HEK293 (cell line): ENCODE results near the gene AKR1B15.
A peak's percentile ranks its signal among the peaks of the same experiment; 100 is the strongest.
"Not testable (repeated sequence)": the region's sequence is repeated elsewhere in the genome, so short reads cannot be mapped to it uniquely, and the experiment has no call there.

Experiments used
- CTCF ChIA-PET: fragments of 350-600 bp; formaldehyde crosslinking; extraction: SDS; loops from one replicate; lab custom pipeline; 2021; ENCODE audit warnings: antibody characterized with exemption; lab: Yijun Ruan, JAX
- POLR2A ChIA-PET: fragments of 300-600 bp; formaldehyde crosslinking; extraction: SDS; loops from one replicate; lab custom pipeline; 2020; ENCODE audit warnings: antibody characterized with exemption, inconsistent platforms; lab: Yijun Ruan, JAX
- H3K27ac ChIP-seq: fragments of 200-500 bp; sonication (Bioruptor generic); 2 replicates; pipeline ENCODE4 v1.5.1; 2014; ENCODE audit warnings: low read depth, low read length, control low read depth, inconsistent platforms; ENCODE audit errors: extremely low read depth
- H3K36me3 ChIP-seq, 2 experiments: fragments of 200-500 bp in 1 of 2; sonication (Bioruptor generic) in 1 of 2; 1 replicate in 1 of 2; 2 replicates in 1 of 2; pipeline ENCODE4 v1.5.1; 2014 to 2017; ENCODE audit warnings: inconsistent platforms in 2 of 2, low read length in 2 of 2; ENCODE audit not compliant: control insufficient read depth in 2 of 2, insufficient read depth in 1 of 2
- H3K4me1 ChIP-seq: fragments of 200-500 bp; sonication (Bioruptor generic); 2 replicates; pipeline ENCODE4 v1.5.1; 2014; ENCODE audit warnings: mild to moderate bottlenecking, low read length, inconsistent platforms; ENCODE audit not compliant: control insufficient read depth, insufficient read depth
- H3K4me3 ChIP-seq: 2 replicates; pipeline ENCODE4 v1.5.1; 2011; ENCODE audit warnings: low read depth, mild to moderate bottlenecking, control low read depth, low read length, moderate library complexity
- H3K9me3 ChIP-seq: fragments of 200-500 bp; sonication (Bioruptor generic); 2 replicates; pipeline ENCODE4 v1.5.1; 2014; ENCODE audit warnings: low read depth, low read length, inconsistent platforms; ENCODE audit not compliant: control insufficient read depth, insufficient read depth
- SETDB1 ChIP-seq: IDR thresholded peaks from one replicate; pipeline ENCODE4 v1.6.1; 2017; ENCODE audit warnings: mild to moderate bottlenecking, low read length, moderate library complexity, mixed read lengths; ENCODE audit not compliant: insufficient read length
- ZBTB8A ChIP-seq: fragments of 450-650 bp; formaldehyde crosslinking; IDR thresholded peaks from 2 replicates; pipeline ENCODE4 v1.5.1; 2016; ENCODE audit warnings: missing biosample characterization, missing genetic modification characterization
- ZNF114 ChIP-seq: fragments of 450-650 bp; formaldehyde crosslinking; IDR thresholded peaks from 2 replicates; pipeline ENCODE4 v1.5.0; 2017; ENCODE audit warnings: missing biosample characterization, missing genetic modification characterization
- ZNF175 ChIP-seq: fragments of 450-650 bp; formaldehyde crosslinking; IDR thresholded peaks from 2 replicates; pipeline ENCODE4 v1.5.1; 2016; ENCODE audit warnings: missing biosample characterization, missing genetic modification characterization
- ZNF404 ChIP-seq: fragments of 450-650 bp; formaldehyde crosslinking; IDR thresholded peaks from 2 replicates; pipeline ENCODE4 v1.5.1; 2017; ENCODE audit warnings: missing biosample characterization, missing genetic modification characterization
- ZNF544 ChIP-seq: fragments of 450-650 bp; formaldehyde crosslinking; IDR thresholded peaks from 2 replicates; pipeline ENCODE4 v1.5.0; 2017; ENCODE audit warnings: missing biosample characterization, missing genetic modification characterization
- ZNF600 ChIP-seq: fragments of 450-650 bp; formaldehyde crosslinking; IDR thresholded peaks from 2 replicates; pipeline ENCODE4 v1.5.1; 2016; ENCODE audit warnings: missing biosample characterization, missing genetic modification characterization
- ZNF623 ChIP-seq: fragments of 450-650 bp; formaldehyde crosslinking; IDR thresholded peaks from 2 replicates; pipeline ENCODE4 v1.5.1; 2016; ENCODE audit warnings: missing biosample characterization, missing genetic modification characterization
- ZNF837 ChIP-seq: fragments of 450-650 bp; formaldehyde crosslinking; IDR thresholded peaks from 2 replicates; pipeline ENCODE4 v1.5.1; 2016; ENCODE audit warnings: missing biosample characterization, missing genetic modification characterization
- ZNF843 ChIP-seq: fragments of 450-650 bp; formaldehyde crosslinking; IDR thresholded peaks from 2 replicates; pipeline ENCODE4 v1.5.1; 2016; ENCODE audit warnings: missing biosample characterization, missing genetic modification characterization
- TF ChIP-seq, protein P1 (sequence below): fragments of 450-650 bp; formaldehyde crosslinking; IDR thresholded peaks from 2 replicates; pipeline ENCODE4 v1.5.1; 2016; ENCODE audit warnings: missing biosample characterization, missing genetic modification characterization
- TF ChIP-seq, protein P2 (sequence below): fragments of 450-650 bp; formaldehyde crosslinking; IDR thresholded peaks from 2 replicates; pipeline ENCODE4 v1.5.1; 2017; ENCODE audit warnings: missing biosample characterization, missing genetic modification characterization
- TF ChIP-seq, protein P3 (sequence below): fragments of 450-650 bp; formaldehyde crosslinking; IDR thresholded peaks from 2 replicates; pipeline ENCODE4 v1.5.1; 2016; ENCODE audit warnings: missing biosample characterization, missing genetic modification characterization

AKR1B15 gene

DNA sequence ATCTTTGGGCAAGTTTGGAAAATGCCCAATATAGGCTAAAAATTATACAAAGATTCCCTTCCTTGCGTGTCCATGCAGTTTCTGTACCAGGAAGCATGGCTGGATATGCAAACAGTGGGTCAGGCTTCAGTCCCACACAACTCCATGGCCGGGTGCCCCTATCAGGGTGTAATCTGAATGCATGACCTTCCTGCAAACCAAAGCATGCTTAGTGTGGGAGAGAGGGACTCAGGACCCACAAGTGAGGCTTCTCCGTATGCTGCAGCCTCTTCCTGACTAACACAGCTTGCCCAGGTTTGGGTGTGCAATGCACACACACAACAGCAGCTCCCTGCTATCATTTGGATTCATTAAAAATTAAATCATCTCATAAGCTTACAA, 13.0 kb upstream of the AKR1B15 start (continued):
- TF ChIP-seq, protein P1, sequence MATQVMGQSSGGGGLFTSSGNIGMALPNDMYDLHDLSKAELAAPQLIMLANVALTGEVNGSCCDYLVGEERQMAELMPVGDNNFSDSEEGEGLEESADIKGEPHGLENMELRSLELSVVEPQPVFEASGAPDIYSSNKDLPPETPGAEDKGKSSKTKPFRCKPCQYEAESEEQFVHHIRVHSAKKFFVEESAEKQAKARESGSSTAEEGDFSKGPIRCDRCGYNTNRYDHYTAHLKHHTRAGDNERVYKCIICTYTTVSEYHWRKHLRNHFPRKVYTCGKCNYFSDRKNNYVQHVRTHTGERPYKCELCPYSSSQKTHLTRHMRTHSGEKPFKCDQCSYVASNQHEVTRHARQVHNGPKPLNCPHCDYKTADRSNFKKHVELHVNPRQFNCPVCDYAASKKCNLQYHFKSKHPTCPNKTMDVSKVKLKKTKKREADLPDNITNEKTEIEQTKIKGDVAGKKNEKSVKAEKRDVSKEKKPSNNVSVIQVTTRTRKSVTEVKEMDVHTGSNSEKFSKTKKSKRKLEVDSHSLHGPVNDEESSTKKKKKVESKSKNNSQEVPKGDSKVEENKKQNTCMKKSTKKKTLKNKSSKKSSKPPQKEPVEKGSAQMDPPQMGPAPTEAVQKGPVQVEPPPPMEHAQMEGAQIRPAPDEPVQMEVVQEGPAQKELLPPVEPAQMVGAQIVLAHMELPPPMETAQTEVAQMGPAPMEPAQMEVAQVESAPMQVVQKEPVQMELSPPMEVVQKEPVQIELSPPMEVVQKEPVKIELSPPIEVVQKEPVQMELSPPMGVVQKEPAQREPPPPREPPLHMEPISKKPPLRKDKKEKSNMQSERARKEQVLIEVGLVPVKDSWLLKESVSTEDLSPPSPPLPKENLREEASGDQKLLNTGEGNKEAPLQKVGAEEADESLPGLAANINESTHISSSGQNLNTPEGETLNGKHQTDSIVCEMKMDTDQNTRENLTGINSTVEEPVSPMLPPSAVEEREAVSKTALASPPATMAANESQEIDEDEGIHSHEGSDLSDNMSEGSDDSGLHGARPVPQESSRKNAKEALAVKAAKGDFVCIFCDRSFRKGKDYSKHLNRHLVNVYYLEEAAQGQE (tag by site-specific recombination) = no peak
- TF ChIP-seq ZBTB8A (tag by site-specific recombination) (no peak), ZNF404 (tag by site-specific recombination) (no peak), ZNF843 (tag by site-specific recombination) (no peak), SETDB1 (no peak), ZNF175 (tag by site-specific recombination) (no peak), ZNF837 (no peak), ZNF600 (tag by site-specific recombination) (no peak), ZNF544 (tag by site-specific recombination) (no peak), ZNF114 (tag by site-specific recombination) (no peak)
- TF ChIP-seq, protein P2, sequence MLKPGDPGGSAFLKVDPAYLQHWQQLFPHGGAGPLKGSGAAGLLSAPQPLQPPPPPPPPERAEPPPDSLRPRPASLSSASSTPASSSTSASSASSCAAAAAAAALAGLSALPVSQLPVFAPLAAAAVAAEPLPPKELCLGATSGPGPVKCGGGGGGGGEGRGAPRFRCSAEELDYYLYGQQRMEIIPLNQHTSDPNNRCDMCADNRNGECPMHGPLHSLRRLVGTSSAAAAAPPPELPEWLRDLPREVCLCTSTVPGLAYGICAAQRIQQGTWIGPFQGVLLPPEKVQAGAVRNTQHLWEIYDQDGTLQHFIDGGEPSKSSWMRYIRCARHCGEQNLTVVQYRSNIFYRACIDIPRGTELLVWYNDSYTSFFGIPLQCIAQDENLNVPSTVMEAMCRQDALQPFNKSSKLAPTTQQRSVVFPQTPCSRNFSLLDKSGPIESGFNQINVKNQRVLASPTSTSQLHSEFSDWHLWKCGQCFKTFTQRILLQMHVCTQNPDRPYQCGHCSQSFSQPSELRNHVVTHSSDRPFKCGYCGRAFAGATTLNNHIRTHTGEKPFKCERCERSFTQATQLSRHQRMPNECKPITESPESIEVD = no peak

DNA sequence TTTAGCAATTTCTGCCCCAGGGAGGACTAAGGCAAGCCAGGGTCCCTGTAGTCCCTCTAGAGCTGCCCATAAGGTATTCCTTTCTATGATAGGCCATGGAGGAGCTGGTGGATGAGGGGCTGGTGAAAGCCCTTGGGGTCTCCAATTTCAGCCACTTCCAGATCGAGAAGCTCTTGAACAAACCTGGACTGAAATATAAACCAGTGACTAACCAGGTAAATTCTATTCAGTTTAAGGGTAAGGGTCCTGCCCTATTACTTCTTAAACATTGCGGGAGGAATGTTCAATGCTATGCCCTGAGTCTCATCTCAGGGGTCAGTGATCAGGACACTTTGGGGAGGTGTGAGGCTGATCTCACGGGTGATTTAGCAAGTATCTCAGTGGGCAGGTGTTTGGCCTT, 12.4 kb upstream of the AKR1B15 start:
- H3K4me1 ChIP-seq, H3K4me3 ChIP-seq, H3K9me3 ChIP-seq, CTCF ChIA-PET, POLR2A ChIA-PET, H3K27ac ChIP-seq, H3K36me3 ChIP-seq: not testable (repeated sequence)

DNA sequence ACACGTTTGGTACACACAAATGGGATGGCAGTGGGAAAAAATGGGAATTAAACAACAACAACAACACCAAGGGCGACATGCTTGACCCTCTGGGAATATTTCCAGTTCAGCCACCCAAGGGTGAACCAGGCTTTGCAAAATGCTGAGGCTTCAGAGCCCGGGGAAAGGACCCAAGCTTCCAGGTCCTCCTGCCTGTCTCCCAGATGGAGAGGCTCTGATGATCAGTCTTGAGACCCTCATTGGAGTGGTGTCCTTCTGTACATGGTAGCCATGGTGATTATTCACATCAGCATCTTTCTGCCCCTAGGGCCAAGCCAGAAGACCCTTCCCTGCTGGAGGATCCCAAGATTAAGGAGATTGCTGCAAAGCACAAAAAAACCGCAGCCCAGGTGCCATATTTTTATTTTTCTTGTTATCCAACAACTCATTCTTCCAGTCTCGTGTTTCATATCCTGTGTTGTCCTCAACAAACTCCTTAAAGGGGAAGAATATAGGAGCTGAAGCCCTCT, 11.6 kb upstream of the AKR1B15 start:
- H3K4me1 ChIP-seq, H3K4me3 ChIP-seq, H3K36me3 ChIP-seq, H3K9me3 ChIP-seq, POLR2A ChIA-PET, H3K27ac ChIP-seq: not testable (repeated sequence)
- CTCF ChIA-PET = interaction anchor here (1.2 to 1.6 kb wide), 2 partner anchors 10 to 105 kb away, joined by 4 to 8 read pairs; no protein-coding TSS in a partner anchor

DNA sequence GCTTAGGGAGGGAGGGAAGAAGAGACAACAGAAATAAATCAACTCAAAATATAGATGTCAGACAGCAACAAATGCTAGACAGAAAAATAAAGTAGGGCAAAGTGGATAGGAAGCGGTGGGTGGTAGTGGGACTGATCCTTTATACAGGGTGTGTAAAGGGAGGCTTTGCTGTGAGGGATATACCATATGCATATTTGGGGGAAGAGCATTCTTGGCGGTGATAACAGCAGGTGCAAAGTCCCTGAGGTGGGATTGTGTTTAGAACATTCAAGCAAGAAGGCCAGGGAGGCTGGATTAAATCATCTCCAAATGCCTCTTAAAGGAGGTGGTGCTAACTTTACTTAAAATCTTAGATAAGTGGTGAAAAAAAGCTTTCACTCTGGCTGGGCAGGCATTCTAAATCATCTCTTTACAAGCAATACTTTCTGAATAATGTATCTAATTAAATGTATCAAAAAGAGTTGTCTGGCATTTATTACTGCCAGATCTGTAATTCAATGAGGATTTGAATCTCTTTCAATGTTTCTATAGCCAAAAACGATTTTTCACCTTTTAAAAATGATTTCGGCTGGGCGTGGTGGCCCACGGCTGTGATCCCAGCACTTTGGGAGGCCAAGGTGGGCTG, 9.4 kb upstream of the AKR1B15 start:
- POLR2A ChIA-PET = no interaction called here

DNA sequence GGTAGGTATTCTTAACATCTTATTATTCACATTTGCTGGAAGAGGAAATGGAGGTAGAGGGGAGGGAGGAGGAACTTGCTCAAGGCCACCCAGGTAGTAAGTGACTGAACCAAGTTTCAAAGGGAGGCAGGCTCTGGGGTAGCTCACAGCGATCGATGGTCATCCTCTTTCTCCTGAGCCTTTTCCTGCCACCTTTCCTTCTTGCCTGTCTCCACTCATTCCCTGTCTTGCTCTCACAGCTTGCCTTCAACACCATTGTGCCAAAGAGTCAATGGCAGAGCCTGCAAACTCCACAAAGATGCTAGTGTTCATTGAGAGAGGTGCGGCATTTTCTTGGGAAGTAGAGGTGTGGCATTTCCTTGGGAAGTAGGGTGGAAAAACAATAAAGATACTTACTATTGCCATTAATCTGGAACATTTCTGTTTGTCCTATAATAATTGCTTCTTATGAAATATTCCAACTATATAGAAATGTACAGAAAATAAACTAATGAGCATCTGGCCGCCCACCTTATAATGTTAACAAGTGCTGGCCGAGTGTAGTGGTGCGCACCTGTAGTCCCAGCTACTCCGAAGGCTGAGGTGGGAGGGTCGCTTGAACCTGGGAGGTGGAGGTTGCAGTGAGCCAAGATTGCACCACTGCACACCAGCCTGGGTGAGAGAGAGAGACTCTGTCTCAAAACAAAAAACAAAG, 7.3 kb upstream of the AKR1B15 start:
- POLR2A ChIA-PET, H3K27ac ChIP-seq: not testable (repeated sequence)
- CTCF ChIA-PET = interaction anchor here (0.9 kb wide), 1 partner anchor 10 kb away, joined by 3 read pairs; no protein-coding TSS in a partner anchor

More for the DNA sequence above, 9.4 kb upstream of the AKR1B15 start:
- H3K4me3 ChIP-seq = no peak overlapping the region
- H3K36me3 ChIP-seq = no peaks in the 10 kb centered on the region
- no peak overlapping the region for H3K27ac ChIP-seq
- CTCF ChIA-PET = interaction anchor here (1.1 to 1.3 kb wide), 2 partner anchors 25 to 107 kb away, joined by 3 to 4 read pairs; no protein-coding TSS in a partner anchor
- no peaks in the 10 kb centered on the region for H3K9me3 ChIP-seq
- 0 out of 2 replicates have a peak, but pooled peaks have one; percentile 30 for TF ChIP-seq ZNF623 (tag by site-specific recombination)
- TF ChIP-seq, protein P3, sequence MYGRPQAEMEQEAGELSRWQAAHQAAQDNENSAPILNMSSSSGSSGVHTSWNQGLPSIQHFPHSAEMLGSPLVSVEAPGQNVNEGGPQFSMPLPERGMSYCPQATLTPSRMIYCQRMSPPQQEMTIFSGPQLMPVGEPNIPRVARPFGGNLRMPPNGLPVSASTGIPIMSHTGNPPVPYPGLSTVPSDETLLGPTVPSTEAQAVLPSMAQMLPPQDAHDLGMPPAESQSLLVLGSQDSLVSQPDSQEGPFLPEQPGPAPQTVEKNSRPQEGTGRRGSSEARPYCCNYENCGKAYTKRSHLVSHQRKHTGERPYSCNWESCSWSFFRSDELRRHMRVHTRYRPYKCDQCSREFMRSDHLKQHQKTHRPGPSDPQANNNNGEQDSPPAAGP (tag by site-specific recombination) = no peak
- H3K4me1 ChIP-seq = no peaks in the 10 kb centered on the region

More for the DNA sequence above, 7.3 kb upstream of the AKR1B15 start:
- H3K36me3 ChIP-seq, H3K4me3 ChIP-seq, H3K4me1 ChIP-seq, H3K9me3 ChIP-seq: not testable (repeated sequence)
